Measurements from ENCODE around the gene POU2F2.

DNA sequence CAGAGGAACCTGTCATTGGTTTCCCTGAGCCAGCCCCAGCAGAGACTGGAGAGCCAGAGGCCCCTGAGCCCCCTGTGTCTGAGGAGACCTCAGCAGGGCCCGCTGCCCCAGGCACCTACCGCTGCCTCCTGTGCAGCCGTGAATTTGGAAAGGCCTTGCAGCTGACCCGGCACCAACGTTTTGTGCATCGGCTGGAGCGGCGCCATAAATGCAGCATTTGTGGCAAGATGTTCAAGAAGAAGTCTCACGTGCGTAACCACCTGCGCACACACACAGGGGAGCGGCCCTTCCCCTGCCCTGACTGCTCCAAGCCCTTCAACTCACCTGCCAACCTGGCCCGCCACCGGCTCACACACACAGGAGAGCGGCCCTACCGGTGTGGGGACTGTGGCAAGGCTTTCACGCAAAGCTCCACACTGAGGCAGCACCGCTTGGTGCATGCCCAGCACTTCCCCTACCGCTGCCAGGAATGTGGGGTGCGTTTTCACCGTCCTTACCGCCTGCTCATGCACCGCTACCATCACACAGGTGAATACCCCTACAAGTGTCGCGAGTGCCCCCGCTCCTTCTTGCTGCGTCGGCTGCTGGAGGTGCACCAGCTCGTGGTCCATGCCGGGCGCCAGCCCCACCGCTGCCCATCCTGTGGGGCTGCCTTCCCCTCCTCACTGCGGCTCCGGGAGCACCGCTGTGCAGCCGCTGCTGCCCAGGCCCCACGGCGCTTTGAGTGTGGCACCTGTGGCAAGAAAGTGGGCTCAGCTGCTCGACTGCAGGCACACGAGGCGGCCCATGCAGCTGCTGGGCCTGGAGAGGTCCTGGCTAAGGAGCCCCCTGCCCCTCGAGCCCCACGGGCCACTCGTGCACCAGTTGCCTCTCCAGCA lies 52.1 kb downstream of the POU2F2 start:
- TF ChIP-seq POLR2A (IDR thresholded peaks at IDR 0.05) = no peak
- TF ChIP-seq, protein P1, sequence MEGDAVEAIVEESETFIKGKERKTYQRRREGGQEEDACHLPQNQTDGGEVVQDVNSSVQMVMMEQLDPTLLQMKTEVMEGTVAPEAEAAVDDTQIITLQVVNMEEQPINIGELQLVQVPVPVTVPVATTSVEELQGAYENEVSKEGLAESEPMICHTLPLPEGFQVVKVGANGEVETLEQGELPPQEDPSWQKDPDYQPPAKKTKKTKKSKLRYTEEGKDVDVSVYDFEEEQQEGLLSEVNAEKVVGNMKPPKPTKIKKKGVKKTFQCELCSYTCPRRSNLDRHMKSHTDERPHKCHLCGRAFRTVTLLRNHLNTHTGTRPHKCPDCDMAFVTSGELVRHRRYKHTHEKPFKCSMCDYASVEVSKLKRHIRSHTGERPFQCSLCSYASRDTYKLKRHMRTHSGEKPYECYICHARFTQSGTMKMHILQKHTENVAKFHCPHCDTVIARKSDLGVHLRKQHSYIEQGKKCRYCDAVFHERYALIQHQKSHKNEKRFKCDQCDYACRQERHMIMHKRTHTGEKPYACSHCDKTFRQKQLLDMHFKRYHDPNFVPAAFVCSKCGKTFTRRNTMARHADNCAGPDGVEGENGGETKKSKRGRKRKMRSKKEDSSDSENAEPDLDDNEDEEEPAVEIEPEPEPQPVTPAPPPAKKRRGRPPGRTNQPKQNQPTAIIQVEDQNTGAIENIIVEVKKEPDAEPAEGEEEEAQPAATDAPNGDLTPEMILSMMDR (IDR thresholded peaks at IDR 0.05) = no peak
